B cell (primary cell): ENCODE measurements around the gene DOCK3. TPM values are rescaled to one million over a fixed set of nuclear protein-coding genes. Genes with fewer than 3 reads are reported as not detected.

Experiments used
- ATAC-seq: fragments of 200-7000 bp; cut with Tn5 transposase; one replicate; pipeline ENCODE4 v1.10.0; 2021; ENCODE audit warnings: low read depth, mild to moderate bottlenecking, moderate number of reproducible peaks, moderate library complexity
- CTCF ChIA-PET: fragments of 350-600 bp; sonication (Branson Sonifier 250); formaldehyde crosslinking; loops from one replicate; lab custom pipeline; 2021; ENCODE audit warnings: antibody characterized with exemption, inconsistent platforms; lab: Charles Lee
- POLR2A ChIA-PET: fragments of 350-600 bp; sonication (Branson Sonifier 250); formaldehyde crosslinking; loops from one replicate; lab custom pipeline; 2021; ENCODE audit warnings: antibody characterized with exemption; lab: Charles Lee
- DNase-seq: peaks from one replicate; pipeline ENCODE4 v3.0.0; 2013
- H2AFZ ChIP-seq: 2 replicates; pipeline ENCODE4 v1.6.1; 2012; ENCODE audit warnings: mild to moderate bottlenecking, low read depth, low read length; ENCODE audit not compliant: insufficient read depth, poor library complexity, severe bottlenecking
- H3K27ac ChIP-seq, 2 donors: 1 replicate in 1 of 2; 2 replicates in 1 of 2; pipeline ENCODE4 v1.5.1; 2012 to 2013; ENCODE audit warnings: low read length in 2 of 2, mild to moderate bottlenecking in 2 of 2, moderate library complexity in 1 of 2
- H3K27me3 ChIP-seq, 4 experiments: fragments of 200-600 bp in 1 of 4; sonication (generic) in 1 of 4; replicated peaks in 1 of 4; 1 replicate in 2 of 4; 2 replicates in 2 of 4; pipeline versions ENCODE4 v1.6.1 to v1.7.0; 2013 to 2016; ENCODE audit warnings: low read length in 3 of 4, mild to moderate bottlenecking in 2 of 4, mixed read lengths in 1 of 4, moderate library complexity in 1 of 4; ENCODE audit not compliant: insufficient read depth in 4 of 4, control insufficient read depth in 3 of 4; ENCODE audit errors: control extremely low read depth in 1 of 4
- H3K36me3 ChIP-seq, 2 experiments: replicated peaks in 1 of 2; 1 replicate in 1 of 2; 2 replicates in 1 of 2; pipeline versions ENCODE4 v1.6.1 to v1.7.1; 2013; ENCODE audit warnings: low read length in 1 of 2; ENCODE audit not compliant: insufficient read depth in 2 of 2, control insufficient read depth in 1 of 2; ENCODE audit errors: control extremely low read depth in 1 of 2, extremely low read depth in 1 of 2
- H3K4me1 ChIP-seq, 2 donors: fragments of 200-600 bp in 1 of 2; sonication (generic) in 1 of 2; 1 replicate in 1 of 2; 2 replicates in 1 of 2; pipeline versions ENCODE4 v1.5.1 to v1.6.1; 2013 to 2017; ENCODE audit warnings: low read length in 2 of 2; ENCODE audit not compliant: control insufficient read depth in 2 of 2, insufficient read depth in 2 of 2
- H3K4me2 ChIP-seq: replicated peaks from 2 replicates; pipeline ENCODE3; 2012; ENCODE audit warnings: mild to moderate bottlenecking, low read depth, low read length; ENCODE audit not compliant: poor library complexity, severe bottlenecking
- H3K4me3 ChIP-seq, 5 experiments: fragments of 200-600 bp in 1 of 5; sonication (generic) in 1 of 5; 1 replicate in 3 of 5; 2 replicates in 2 of 5; pipeline versions ENCODE4 v1.5.1 to v1.7.0; 2011 to 2016; ENCODE audit warnings: low read length in 4 of 5, mild to moderate bottlenecking in 4 of 5, low read depth in 2 of 5, control low read depth in 1 of 5, moderate library complexity in 1 of 5; ENCODE audit not compliant: insufficient read depth in 1 of 5; ENCODE audit errors: control extremely low read depth in 1 of 5, extremely low read depth in 1 of 5
- H3K79me2 ChIP-seq: fragments of 200-600 bp; sonication (generic); one replicate; pipeline ENCODE4 v1.6.0; 2016; ENCODE audit warnings: low read length; ENCODE audit not compliant: control insufficient read depth, insufficient read depth
- H3K9ac ChIP-seq: fragments of 200-600 bp; sonication (generic); 2 replicates; pipeline ENCODE4 v1.6.1; 2017; ENCODE audit warnings: mild to moderate bottlenecking, low read length, moderate library complexity
- H3K9me3 ChIP-seq, 3 donors: one replicate each; pipeline versions ENCODE4 v1.6.1 to v1.7.1; 2013; ENCODE audit warnings: low read length in 2 of 3; ENCODE audit not compliant: control insufficient read depth in 2 of 3, insufficient read depth in 1 of 3; ENCODE audit errors: control extremely low read depth in 1 of 3
- H4K20me1 ChIP-seq: 2 replicates; pipeline ENCODE4 v1.6.0; 2012; ENCODE audit warnings: mild to moderate bottlenecking, low read length; ENCODE audit not compliant: insufficient read depth, control insufficient read depth, poor library complexity, severe bottlenecking
- H3K27ac Mint-ChIP-seq: one replicate; pipeline ENCODE4 v1.8.0; 2021; ENCODE audit warnings: mixed read lengths
- H3K27me3 Mint-ChIP-seq: one replicate; pipeline ENCODE4 v1.8.0; 2021; ENCODE audit warnings: mixed read lengths
- H3K4me1 Mint-ChIP-seq: one replicate; pipeline ENCODE4 v1.8.0; 2021; ENCODE audit warnings: mixed read lengths
- H3K4me3 Mint-ChIP-seq: one replicate; pipeline ENCODE4 v1.8.0; 2021; ENCODE audit warnings: mixed read lengths
- H3K9me3 Mint-ChIP-seq: one replicate; pipeline ENCODE4 v1.8.0; 2022; ENCODE audit warnings: mixed read lengths; ENCODE audit not compliant: insufficient read depth
- CTCF ChIP-seq: fragments of 200-600 bp; IDR thresholded peaks from one replicate; pipeline ENCODE4 v1.8.0; 2022; ENCODE audit warnings: antibody characterized with exemption, mild to moderate bottlenecking
- EZH2 ChIP-seq: IDR thresholded peaks from 2 replicates; pipeline ENCODE4 v1.6.1; 2012; ENCODE audit warnings: borderline replicate concordance, low read depth, mild to moderate bottlenecking, moderate library complexity, low read length; ENCODE audit not compliant: insufficient read depth, poor library complexity, severe bottlenecking
- WGBS: methylation state at CpG from one replicate; pipeline ENCODE4 v1.1.5; 2013; ENCODE audit warnings: missing lambda C conversion rate; ENCODE audit not compliant: insufficient coverage; 5-methylcytosine and 5-hydroxymethylcytosine counted together
- intact Hi-C: fragments of 100-400 bp; cut with micrococcal nuclease; formaldehyde crosslinking; loops from one replicate; pipeline ENCODE4 v1.10.0; 2022
- polyA plus RNA-seq: library from polyadenylated mRNA; depleted of rRNA; stranded (reverse); fragments of >200 nt; gene quantifications from 2 replicates; pipeline ENCODE4 v1.2.3, GENCODE V29; 2012
- total RNA-seq, 2 donors: library from RNA; stranded (reverse); fragments of 120-200 nt in 1 of 2; gene quantifications; 1 replicate in 1 of 2; 2 replicates in 1 of 2; pipeline versions ENCODE4 v1.2.3 to v1.2.4, GENCODE V29; 2013 to 2022

The DOCK3 gene
- total and polyA plus RNA-seq, 2 donors (not counting 1 experiment from before 2014, with no cell fraction given) = 0.06 to 0.30 TPM

- Histone ChIP-seq H3K36me3 (no peaks in the 10 kb centered on the region), H3K79me2 (no peaks in the 10 kb centered on the region), H3K4me1 (no peaks in the 10 kb centered on the region), H3K9me3 (peaks cover 0 to 28% (median 4%) of the 10 kb centered on the region in 3 donors), H3K27ac (no peak overlapping the region), H4K20me1 (no peaks in the 10 kb centered on the region), H2AFZ (no peak overlapping the region), H3K4me2 (no peak overlapping the region), H3K27me3 (peaks cover 0 to 4% (median 2%) of the 10 kb centered on the region in 4 experiments), H3K9ac (no peak overlapping the region), H3K4me3 (no peak overlapping the region)
- ATAC-seq (no peak), DNase-seq (no peak)
- TF ChIP-seq CTCF = no peak
- TF ChIP-seq EZH2 = no peak
- CTCF ChIA-PET = no interaction called here
- Mint-ChIP-seq H3K27ac (no peak overlapping the region), H3K27me3 (peaks cover 30% of the 10 kb centered on the region), H3K4me3 (no peak overlapping the region), H3K9me3 (peaks cover 9% of the 10 kb centered on the region), H3K4me1 (no peaks in the 10 kb centered on the region)
- intact Hi-C loops = no loop called here
- WGBS = 88% methylated on average over 1 of the region's 2 CpGs
- POLR2A ChIA-PET = no interaction called here
Measured at GRCh38 chr3:50986726-50987125, 312.0 kb downstream of the DOCK3 start.

GRCh38 chr3:50994537-50994936, 319.8 kb downstream of the DOCK3 start:
- no peak overlapping the region for H2AFZ ChIP-seq
- no peak overlapping the region for H3K4me2 ChIP-seq
- no peaks in the 10 kb centered on the region for H4K20me1 ChIP-seq
- H3K4me1 ChIP-seq = no peaks in the 10 kb centered on the region
- intact Hi-C loops = no loop called here
- WGBS = 78% methylated on average over 1 of the region's 1 CpG
- H3K36me3 ChIP-seq = no peaks in the 10 kb centered on the region
- TF ChIP-seq CTCF = no peak
- no peak for TF ChIP-seq EZH2
- peaks cover 2 to 10% (median 8%) of the 10 kb centered on the region in 3 donors for H3K9me3 ChIP-seq
- H3K27me3 ChIP-seq = no peaks in the 10 kb centered on the region
- H3K4me3 Mint-ChIP-seq = no peak overlapping the region
- ATAC-seq (no peak), DNase-seq (no peak)
- ChIA-PET POLR2A (no interaction called here), CTCF (no interaction called here)
- H3K9me3 Mint-ChIP-seq = peaks cover 12% of the 10 kb centered on the region
- H3K9ac ChIP-seq = no peak overlapping the region
- no peak overlapping the region for H3K27ac Mint-ChIP-seq
- no peak overlapping the region for H3K27ac ChIP-seq
- no peak overlapping the region for H3K4me3 ChIP-seq
- H3K79me2 ChIP-seq = no peaks in the 10 kb centered on the region
- peaks cover 11% of the 10 kb centered on the region for H3K27me3 Mint-ChIP-seq
- peaks cover 10% of the 10 kb centered on the region for H3K4me1 Mint-ChIP-seq
